Stimulated activated CD4-positive, alpha-beta T cell treated with anti-CD3 and anti-CD28 coated beads, Interleukin-4, amount 100 ng/mL, for 24 hours (primary cell): ENCODE results near the gene MBNL2.
"Not testable (repeated sequence)": the region's sequence is repeated elsewhere in the genome, so short reads cannot be mapped to it uniquely, and the experiment has no call there.

ENCODE experiments used
- DNase-seq: peaks from one replicate; pipeline ENCODE4 v3.0.0-alpha.2; 2020

MBNL2 gene

GRCh38 chr13:97221989-97222700 lies at the start of gene MBNL2:
TSS of gene MBNL2 (plus strand) at chr13:97222333. CDS start at chr13:97276236, 53,903 bp downstream.
- DNase-seq, result peak; percentile 88

GRCh38 chr13:97174638-97175037 lies 47.5 kb upstream of the MBNL2 start:
- no peak for DNase-seq

- no peak for DNase-seq
Measured at GRCh38 chr13:97175041-97175440, 47.1 kb upstream of the MBNL2 start.

DNA sequence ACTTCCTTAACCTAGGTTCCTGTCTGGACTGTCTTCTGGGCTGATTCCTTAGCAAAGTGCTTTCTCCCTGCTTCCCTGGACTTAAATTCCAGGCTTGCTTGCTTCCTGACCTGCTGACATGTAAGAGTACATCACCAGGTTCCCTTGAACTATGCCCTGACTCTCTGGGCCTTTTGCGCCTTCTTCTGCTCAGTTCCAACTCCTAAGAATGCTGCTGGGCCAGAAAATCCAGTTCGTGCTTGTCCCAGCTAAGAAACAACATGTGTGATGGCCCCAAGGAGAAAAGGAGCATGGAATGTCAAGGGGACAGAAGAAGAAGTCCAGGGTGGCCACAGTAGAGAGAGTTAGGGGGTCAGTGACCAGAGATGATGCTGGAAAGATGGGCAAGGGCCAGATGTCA lies 42.6 kb upstream of the MBNL2 start:
- no peak for DNase-seq

GRCh38 chr13:97182111-97182890 lies 39.8 kb upstream of the MBNL2 start:
- DNase-seq, result no peak

- no peak for DNase-seq
Measured at GRCh38 chr13:97185291-97185690, 36.8 kb upstream of the MBNL2 start.

DNA sequence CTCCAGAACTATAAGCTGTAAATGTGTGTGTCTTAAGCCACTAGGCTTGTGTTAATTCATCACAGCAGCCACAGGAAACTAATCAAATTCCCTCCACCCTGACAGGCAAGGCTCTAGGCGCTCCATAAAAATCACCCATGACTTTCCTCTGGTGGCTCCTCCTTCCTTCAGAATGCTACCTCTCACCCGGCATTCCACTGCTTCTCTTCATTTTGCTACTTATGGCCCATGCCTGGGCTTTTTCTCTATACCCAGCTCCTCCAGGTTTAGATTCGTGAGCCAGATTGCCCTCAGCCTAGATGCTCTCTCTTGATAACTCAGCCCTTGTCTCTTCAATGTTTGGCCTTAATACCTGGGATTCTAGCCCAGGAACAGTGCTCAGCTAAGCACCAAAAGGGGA lies 36.4 kb upstream of the MBNL2 start:
- DNase-seq, result no peak

DNA sequence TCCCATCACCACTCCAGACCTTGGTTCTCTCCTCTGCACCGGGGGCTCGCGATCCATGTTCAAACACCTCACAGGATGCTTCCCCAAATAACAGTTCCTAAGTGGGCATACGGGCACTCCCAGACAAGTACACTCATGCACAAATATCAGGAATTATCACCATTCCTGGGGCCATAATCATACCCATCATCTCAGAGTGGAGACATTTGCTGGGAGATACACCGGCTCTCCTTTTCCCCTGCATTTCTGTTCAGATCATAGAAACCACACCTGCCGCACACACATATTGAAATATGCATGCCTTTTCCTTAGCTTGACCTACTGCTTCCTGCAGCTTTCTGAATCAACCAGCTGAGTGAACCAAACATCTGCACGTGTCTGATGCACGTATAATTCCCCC lies 33.9 kb upstream of the MBNL2 start:
- no peak for DNase-seq

- no peak for DNase-seq
Measured at GRCh38 chr13:97189928-97190327, 32.2 kb upstream of the MBNL2 start.

- no peak for DNase-seq
Measured at GRCh38 chr13:97191142-97191541, 31.0 kb upstream of the MBNL2 start.

DNA sequence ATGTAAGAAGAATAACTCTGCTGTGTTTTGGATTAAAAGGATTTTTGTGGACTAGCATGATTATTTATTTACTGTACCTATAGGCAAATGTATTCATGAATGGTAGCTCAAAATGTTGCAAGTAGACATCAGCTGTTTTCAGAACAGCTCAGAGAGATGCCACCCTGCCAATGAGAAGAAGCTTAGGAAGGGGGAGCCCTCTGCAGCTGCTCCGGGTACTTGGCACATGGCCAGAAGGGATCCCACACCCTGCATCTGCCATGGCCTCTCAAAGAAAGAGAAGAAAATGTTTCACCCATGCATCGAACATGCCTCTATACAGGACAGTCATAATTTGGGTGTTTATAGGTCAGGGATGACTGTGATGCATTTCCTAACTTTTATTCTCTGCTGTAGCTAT lies 30.5 kb upstream of the MBNL2 start:
- DNase-seq, result no peak

GRCh38 chr13:97192166-97192565 lies 30.0 kb upstream of the MBNL2 start:
- DNase-seq, result no peak

GRCh38 chr13:97193577-97193976 lies 28.6 kb upstream of the MBNL2 start:
- no peak for DNase-seq

- no peak for DNase-seq
Measured at GRCh38 chr13:97194479-97194878, 27.7 kb upstream of the MBNL2 start.

- DNase-seq, result no peak
Measured at GRCh38 chr13:97196340-97196739, 25.8 kb upstream of the MBNL2 start.

- DNase-seq, result no peak
Measured at GRCh38 chr13:97198753-97199152, 23.4 kb upstream of the MBNL2 start.

DNA sequence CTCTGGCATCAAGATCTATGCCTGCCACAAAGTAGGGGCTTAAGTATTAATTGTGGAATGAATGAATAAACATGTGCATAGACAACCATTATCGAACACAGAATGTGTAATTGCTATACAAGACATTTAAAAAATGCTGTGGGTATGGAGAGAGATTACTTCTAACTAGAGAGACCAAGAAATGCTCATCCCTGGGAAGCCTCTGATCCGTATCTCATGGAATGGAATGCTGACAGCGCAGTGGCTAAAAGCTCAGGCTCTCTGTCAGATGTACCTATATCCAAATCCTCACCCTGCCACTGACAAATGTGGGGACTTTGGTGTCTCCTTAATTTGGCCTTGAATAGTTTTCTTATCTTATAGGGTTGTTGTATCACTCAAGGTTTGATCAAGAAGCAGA lies 22.7 kb upstream of the MBNL2 start:
- DNase-seq, result no peak

DNA sequence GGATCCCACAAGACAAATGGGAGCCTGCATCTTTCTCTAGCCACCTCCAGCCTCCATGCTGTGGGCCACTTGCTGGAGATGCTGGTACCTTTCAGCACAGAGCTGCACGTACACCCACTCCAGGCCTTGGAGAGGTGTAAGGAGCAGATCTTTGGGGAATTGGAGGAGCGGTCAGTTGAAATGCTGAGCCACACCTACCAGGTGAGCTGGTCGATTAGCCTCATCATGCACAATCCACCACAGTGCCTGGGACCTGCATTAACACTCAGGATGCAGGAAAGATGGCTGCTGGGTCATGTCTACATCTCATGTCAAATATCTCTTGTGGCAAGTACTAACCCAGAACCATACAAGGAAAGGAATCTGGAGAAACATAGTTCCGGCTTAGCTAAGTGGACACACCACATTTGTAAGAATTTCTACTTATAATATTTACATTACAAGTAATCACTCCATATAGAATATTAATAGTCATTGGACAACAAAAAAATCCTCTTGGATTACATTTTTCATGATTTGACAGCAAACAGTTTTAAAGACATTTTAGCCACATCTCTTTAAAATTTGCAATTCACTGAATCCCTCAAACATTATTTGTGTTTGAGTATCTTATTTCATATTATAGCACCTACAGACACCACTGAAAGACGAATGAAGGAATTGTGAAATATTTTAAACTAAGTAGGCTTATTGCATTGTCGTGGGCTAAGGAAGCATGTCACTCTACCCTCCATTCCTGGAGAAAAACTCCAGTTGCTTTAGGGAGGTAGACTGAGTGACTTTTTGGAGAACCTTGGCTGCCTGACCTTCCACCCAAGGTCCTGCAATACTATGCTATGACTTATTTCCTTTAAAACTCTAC lies 21.8 kb upstream of the MBNL2 start:
- no peak for DNase-seq

DNA sequence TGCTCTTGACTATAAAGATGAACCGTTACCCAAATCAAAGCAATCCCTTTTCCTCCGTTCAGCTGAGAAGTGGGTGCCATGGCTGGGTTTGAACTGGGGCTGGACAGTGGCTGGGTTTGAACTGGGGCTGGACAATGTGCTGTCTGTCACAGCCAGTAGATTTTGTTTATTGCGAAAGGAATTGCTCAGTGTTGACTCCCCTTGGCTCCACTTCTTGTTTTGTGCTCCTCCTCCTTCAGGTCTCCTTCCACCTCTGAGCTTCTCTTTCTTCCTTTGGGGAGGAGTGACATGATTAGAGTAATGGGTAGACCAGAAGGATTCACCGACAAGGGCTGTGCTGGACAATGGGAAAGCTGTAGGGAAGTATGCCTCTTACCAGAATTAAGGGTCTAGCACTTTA lies 19.4 kb upstream of the MBNL2 start:
- no peak for DNase-seq

DNA sequence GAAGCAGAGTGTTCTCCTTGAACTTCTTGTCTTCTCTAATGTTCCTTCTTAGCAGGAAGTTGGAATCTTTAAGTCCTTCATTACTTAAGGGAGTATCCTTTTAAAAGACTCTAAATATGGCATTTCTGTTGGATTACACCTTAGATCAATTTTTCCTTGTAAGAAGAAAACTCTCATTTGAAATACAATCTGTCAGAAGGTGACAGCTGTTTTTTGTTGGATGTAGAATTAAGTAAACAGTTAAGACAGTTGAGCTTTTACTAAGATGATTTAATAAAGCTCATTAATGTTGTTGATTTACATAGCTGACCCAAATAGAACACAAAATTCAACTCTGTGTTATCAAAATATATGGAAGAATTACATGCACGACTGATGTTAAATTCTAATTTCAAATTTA lies 16.7 kb upstream of the MBNL2 start:
- no peak for DNase-seq

GRCh38 chr13:97205982-97206381 lies 16.2 kb upstream of the MBNL2 start:
- no peak for DNase-seq

DNA sequence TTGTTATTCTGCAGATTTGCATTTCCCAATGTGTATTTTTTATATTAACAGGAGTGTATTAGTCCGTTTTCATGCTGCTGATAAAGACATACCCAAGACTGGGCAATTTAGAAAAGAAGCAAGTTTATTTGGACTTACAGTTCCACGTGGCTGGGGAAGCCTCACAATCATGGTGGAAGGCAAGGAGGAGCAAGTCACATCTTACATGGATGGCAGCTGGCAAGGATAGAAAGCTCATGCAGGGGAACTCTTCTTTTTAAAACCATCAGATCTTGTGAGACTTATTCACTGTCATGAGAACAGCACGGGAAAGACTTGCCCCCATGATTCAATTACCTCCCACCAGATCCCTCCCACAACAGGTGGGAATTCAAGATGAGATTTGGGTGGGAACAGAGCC lies 14.9 kb upstream of the MBNL2 start:
- not testable (repeated sequence) for DNase-seq

DNA sequence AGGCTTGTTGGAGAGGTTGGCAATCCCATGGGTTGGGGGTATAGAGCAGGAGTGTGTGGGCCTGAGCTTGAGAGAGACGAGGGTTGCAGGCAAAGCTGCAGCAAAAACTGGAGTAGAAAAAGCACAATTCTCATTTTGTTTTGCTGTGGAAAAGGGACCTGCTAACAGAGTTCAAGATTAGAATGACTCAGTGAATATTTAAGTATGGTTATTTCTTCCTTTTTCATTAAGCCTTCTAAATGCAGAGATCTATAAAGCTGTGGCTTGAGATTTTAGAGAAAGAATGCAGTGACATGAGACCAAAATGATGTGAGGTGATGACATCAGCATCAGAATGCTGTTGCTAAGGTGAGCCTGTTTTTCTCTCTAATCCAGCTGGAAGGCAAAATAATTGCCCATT lies 10.8 kb upstream of the MBNL2 start:
- no peak for DNase-seq

DNA sequence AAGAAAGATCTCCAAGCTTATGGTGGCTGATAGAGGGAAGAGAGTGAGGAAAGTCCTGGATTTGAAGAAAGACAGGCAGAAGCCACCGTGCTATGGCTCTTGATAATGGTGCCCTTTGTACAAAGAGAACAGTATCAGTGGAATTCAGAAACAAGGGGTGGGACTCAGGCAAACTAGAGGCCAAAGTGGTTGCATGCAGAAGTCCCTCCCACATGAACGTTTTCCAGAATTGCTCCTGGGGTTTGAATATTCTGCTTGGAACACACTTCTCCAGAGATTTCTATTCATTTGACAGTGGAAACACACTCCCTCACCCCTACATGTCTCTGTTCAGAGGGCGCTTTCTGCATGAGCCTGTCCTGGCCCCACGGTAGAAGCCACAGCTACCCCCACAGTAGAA lies 10.1 kb upstream of the MBNL2 start:
- no peak for DNase-seq
